ENCODE data around the gene UBR4.

UBR4 gene

GRCh38 chr1:19067912-19068638, 142.0 kb downstream of the UBR4 start:
- no peak for DNase-seq (ENCODE audit: low read depth)
- H3K4me3 ChIP-seq (ENCODE audit: low read depth, low read length): no peak overlapping the region
- TF ChIP-seq, protein P1, sequence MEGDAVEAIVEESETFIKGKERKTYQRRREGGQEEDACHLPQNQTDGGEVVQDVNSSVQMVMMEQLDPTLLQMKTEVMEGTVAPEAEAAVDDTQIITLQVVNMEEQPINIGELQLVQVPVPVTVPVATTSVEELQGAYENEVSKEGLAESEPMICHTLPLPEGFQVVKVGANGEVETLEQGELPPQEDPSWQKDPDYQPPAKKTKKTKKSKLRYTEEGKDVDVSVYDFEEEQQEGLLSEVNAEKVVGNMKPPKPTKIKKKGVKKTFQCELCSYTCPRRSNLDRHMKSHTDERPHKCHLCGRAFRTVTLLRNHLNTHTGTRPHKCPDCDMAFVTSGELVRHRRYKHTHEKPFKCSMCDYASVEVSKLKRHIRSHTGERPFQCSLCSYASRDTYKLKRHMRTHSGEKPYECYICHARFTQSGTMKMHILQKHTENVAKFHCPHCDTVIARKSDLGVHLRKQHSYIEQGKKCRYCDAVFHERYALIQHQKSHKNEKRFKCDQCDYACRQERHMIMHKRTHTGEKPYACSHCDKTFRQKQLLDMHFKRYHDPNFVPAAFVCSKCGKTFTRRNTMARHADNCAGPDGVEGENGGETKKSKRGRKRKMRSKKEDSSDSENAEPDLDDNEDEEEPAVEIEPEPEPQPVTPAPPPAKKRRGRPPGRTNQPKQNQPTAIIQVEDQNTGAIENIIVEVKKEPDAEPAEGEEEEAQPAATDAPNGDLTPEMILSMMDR (IDR thresholded peaks at IDR 0.05; ENCODE audit: low read depth, low read length, missing control alignments): no peak

DNA sequence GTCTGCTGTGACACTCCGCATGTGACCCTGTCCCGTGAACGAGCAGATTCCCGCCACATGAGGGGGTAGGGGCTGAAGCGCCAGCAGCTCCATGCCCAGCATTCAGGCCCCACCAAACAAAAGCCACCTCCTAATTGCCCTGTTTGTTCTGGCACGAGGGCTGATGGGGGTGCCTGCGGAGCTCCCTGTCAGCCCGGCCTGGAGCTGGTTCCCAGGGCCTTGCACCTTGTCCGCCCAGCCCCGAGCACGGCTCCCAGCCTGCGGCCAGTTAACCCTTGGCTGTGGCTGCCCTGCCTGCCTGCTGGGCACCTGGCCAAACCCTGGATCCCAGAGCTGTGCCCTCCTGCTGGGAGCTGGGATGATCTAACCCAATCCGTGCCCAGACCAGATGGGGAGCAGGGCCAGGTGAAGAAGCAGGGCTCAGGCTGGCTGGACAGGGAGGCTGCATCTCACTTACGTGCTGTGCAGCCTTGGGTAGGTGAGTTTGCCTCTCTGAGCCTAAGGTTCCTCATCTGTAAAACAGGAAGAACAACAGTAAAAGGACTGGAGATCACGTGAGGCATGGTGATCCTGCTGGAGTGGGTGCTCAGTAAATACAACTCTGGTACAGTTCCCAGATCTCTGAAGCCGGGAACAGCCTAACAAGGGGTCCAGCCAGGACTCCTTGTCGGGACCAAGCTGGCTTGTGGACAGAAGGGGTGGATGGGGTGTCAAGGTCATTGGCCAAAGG, 142.7 kb downstream of the UBR4 start:
- no peak for DNase-seq (ENCODE audit: low read depth)
- no peak overlapping the region for H3K4me3 ChIP-seq (ENCODE audit: low read depth, low read length)
- TF ChIP-seq, protein P1 (IDR thresholded peaks at IDR 0.05; ENCODE audit: low read depth, low read length, missing control alignments): no peak

- TF ChIP-seq, protein P1 (IDR thresholded peaks at IDR 0.05; ENCODE audit: low read depth, low read length, missing control alignments): no peak
- no peak for DNase-seq (ENCODE audit: low read depth)
- no peak overlapping the region for H3K4me3 ChIP-seq (ENCODE audit: low read depth, low read length)
Observed at GRCh38 chr1:19066874-19067181, 143.2 kb downstream of the UBR4 start.

DNA sequence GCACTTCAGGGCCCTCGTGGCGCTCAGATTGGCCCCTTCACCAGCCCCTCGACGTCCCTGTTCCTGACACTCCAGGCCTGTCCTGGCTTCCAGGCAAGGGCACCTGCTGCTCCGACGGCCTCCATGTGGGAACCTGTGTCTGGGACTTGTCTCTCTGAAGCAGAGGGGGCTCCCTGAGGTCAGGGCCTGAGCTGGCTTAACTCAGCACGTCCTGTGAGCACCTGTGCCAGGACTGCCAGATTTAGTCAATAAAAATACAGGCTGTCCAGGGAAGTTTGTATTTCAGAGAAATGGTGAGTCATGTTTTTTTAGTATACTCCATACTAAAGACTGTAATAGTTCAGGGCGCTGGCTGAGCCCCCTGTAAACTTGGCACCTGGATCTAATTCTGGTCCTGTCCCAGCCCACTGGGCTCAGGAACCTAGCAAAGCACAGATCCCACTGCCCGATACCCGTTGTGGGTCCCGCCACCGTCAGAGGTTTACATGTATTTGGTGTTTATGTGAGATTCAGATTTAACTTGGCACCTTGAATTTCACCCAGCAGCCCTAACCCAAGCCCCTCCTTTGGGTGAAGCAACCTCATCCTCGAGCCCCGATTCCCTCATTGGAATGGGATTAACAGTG, 143.7 kb downstream of the UBR4 start:
- DNase-seq (ENCODE audit: low read depth): no peak
- H3K4me3 ChIP-seq (ENCODE audit: low read depth, low read length): no peak overlapping the region
- TF ChIP-seq, protein P1 (IDR thresholded peaks at IDR 0.05; ENCODE audit: low read depth, low read length, missing control alignments): no peak

DNA sequence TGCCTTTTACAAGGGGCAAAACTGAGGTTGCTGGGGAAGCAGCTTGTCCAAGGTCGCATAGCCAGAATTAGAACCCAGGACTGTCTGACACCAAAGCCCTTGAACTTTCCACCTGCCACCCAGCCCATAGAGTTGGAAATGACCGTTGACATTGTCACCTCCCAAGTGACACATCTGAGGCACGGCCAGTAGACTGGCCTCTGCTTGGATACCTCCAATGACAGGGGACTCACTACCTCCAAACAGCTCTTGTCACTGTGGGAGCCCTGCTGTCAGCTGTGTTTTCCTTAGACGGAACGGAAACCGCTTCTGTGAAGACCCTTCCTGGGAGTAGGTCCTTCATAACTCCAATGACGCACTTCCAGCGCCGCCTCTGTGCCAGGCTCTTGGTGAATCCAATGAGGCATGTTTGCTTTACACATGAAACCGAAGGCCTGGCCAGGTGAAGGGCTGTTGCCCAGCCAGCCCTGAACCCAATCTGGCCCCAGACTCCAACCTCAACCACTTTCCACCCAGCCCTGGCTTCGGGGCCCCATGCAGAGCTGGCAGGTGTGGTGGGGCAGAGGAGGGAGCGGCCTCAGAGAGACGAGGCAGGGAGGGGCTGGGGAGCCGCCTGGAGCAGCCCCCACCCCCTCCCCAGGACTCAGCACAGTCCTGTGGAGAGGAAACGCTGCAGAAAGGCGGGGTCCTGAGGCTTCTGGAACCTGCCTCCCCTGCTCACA, 144.4 kb downstream of the UBR4 start:
- TF ChIP-seq, protein P1 (IDR thresholded peaks at IDR 0.05; ENCODE audit: low read depth, low read length, missing control alignments): no peak
- H3K4me3 ChIP-seq (ENCODE audit: low read depth, low read length): no peak overlapping the region
- no peak for DNase-seq (ENCODE audit: low read depth)

GRCh38 chr1:19064906-19065450, 145.1 kb downstream of the UBR4 start:
- H3K4me3 ChIP-seq (ENCODE audit: low read depth, low read length): no peak overlapping the region
- DNase-seq (ENCODE audit: low read depth): no peak
- TF ChIP-seq, protein P1 (IDR thresholded peaks at IDR 0.05; ENCODE audit: low read depth, low read length, missing control alignments): no peak
